Measurements from ENCODE around the gene PROM1.

PROM1 gene

GRCh38 chr4:16109256-16109655, 25.4 kb upstream of the PROM1 start:
- no peak for DNase-seq (ENCODE audit: low read depth)

DNA sequence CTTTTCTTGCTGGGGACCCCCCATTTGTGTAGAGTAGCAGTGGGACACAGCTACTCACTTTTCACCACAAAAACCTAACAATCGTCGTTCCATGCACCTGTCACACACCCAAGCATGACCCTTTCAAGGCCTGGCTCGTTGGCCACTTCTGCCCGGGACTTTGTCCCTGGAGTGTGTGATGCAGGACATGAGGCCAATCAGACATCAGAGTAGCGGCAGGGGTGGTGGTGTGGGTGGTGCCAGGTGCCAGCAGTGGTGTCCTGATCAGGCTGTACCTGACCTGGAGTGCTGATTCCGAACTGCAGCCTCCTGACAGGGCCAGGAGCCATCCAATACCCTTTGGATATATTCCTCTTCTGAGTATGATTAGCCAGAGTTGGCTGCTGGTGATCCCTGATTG, 23.1 kb upstream of the PROM1 start:
- no peak for DNase-seq (ENCODE audit: low read depth)

GRCh38 chr4:16104520-16104919, 20.7 kb upstream of the PROM1 start:
- no peak for DNase-seq (ENCODE audit: low read depth)

- no peak for DNase-seq (ENCODE audit: low read depth)
These were observed 18.5 kb upstream of the PROM1 start for GRCh38 chr4:16102356-16102755.

- DNase-seq (ENCODE audit: low read depth): no peak
These were observed 17.0 kb upstream of the PROM1 start for GRCh38 chr4:16100833-16101232.

- DNase-seq (ENCODE audit: low read depth): no peak
These were observed 9.0 kb upstream of the PROM1 start for GRCh38 chr4:16092682-16093319.

GRCh38 chr4:16090096-16090705, 6.4 kb upstream of the PROM1 start:
- no peak for DNase-seq (ENCODE audit: low read depth)

DNA sequence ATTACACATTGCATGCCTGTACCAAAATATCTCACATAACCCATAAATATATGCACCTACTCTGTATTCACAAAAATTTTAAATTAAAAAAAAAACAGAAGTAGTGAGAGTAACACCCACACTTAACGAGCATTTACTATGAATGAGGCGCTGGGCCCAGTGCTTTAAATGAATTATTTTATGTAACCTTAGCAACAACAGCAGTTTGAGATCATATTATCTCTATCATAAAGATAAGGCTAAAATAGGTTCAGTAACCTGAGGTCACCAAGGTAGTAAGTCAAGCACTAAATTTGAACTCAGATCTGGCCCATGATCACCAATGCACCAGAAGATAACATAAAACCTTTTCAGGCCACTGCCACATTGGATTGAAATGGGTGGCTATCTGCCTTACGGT, 5.3 kb upstream of the PROM1 start:
- no peak for DNase-seq (ENCODE audit: low read depth)

DNA sequence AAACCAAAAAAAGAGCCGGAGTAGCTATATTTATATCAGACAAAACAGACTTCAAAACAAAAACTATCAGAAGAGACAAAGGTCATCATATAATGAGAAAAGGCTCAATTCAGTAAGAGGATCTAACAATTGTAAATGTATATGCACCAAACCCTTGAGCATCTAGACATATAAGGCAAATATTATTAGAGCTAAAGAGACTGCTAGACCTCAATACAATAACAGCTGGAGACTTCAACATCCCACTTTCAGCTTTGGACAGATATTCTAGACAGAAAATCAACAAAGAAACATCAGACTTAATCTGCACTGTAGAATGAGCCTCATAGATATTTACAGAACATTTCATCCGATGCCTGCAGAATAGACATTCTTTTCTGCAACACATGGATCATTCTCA, 4.8 kb upstream of the PROM1 start:
- DNase-seq (ENCODE audit: low read depth): no peak

- no peak for DNase-seq (ENCODE audit: low read depth)
These were observed 2.0 kb upstream of the PROM1 start for GRCh38 chr4:16085822-16086221.

- DNase-seq (ENCODE audit: low read depth): no peak
These were observed 1.2 kb downstream of the PROM1 start for GRCh38 chr4:16082426-16083240.

- no peak for DNase-seq (ENCODE audit: low read depth)
These were observed 1.8 kb downstream of the PROM1 start for GRCh38 chr4:16082041-16082425.

DNA sequence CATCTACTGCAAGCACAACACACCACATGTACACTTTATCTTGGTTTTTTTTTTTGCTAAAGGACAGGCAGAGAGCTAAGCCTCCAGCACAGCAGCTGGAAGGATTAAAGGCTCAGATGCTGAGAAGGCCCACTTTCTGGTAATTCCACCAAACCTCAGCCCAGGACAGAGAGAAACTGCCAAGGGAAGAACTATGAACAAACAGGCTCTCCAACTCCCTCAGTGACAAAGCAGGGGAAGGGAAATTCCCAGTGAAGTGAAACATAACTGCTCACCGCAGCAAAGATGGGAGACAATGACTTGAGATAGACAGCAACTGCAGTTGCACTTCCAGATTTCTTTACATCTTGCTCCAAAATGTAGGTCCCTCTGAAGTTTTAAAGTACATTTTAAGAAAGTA, 4.8 kb downstream of the PROM1 start:
- DNase-seq (ENCODE audit: low read depth): no peak

DNA sequence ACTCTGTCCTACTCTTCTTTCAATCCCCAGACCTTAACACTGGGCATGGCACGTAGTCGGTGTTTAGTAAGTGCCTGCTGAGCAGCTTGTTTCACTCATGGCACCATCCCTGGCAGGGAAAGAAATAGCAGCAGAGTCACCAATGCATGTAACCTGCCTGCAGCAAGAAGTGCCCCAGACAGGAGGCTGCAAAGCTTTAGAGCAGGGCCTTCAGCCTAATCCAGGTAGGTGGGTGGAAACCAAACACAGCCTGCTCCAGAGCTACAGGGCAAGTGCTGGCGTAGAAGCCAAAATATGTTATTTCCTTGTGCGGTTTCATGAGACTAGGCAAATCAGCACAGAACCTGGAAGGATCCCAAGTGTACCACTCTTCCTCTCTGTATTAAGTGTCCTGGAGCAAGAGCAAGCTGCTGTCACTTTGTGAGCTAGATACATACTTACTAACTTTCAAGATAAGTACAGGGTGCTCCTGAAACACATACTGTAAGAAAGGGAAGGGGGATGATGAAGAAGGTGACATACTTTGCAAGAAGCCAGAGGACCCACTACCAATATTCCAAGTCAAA, 5.5 kb downstream of the PROM1 start:
- DNase-seq (ENCODE audit: low read depth): no peak

DNA sequence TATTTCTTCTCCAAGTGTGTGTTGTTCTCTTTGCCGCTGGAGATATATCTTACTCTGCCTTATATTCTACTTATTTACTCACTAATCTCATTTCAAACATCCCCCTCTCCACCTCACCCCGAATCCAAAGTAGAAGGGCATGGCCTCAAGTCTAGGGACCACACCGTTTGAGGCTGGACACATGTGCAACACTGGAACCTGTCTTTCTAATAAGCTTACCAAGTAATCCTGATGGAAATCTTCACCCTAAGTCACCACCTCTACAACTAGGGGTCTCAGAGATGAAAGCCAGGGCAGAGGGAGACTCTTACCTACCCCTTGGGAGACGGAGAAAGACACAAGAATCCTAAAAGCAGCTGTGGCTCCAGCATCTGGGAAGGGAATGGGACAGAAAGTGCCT, 6.0 kb downstream of the PROM1 start:
- no peak for DNase-seq (ENCODE audit: low read depth)

GRCh38 chr4:16075975-16076757, 7.7 kb downstream of the PROM1 start:
- DNase-seq (ENCODE audit: low read depth): no peak

GRCh38 chr4:16075061-16075460, 8.8 kb downstream of the PROM1 start:
- DNase-seq (ENCODE audit: low read depth): no peak

- DNase-seq (ENCODE audit: low read depth): no peak
These were observed 11.7 kb downstream of the PROM1 start for GRCh38 chr4:16072168-16072567.

DNA sequence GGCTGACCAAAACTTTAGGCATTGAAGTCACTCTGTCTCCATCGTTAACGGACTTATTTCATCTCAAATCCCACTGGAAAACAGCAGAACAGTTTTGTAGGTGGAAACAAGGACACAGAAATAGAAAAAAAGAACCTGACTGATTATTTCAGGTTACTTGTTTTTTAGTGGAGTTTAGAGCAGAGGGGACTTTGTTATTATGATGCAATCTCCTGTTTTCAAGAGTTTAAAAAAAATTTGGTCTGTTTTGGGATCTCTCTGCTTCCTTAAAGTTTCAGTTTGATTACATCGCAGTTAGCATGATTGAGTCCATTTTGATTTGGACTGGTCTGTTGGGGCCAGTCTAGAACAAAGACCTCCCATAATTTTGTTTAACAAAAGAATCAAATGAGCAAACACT, 13.6 kb downstream of the PROM1 start:
- DNase-seq (ENCODE audit: low read depth): no peak

- no peak for DNase-seq (ENCODE audit: low read depth)
These were observed 16.3 kb downstream of the PROM1 start for GRCh38 chr4:16067515-16067914.

- DNase-seq (ENCODE audit: low read depth): no peak
These were observed 17.2 kb downstream of the PROM1 start for GRCh38 chr4:16066586-16067128.

GRCh38 chr4:16065066-16065465, 18.8 kb downstream of the PROM1 start:
- no peak for DNase-seq (ENCODE audit: low read depth)

Measured in stimulated activated CD8-positive, alpha-beta memory T cell treated with anti-CD3 and anti-CD28 coated beads, Interleukin-12 subunit alpha, Interleukin-12 subunit beta, amount 100 ng/mL, for 4 hours (primary cell).